GM12892 (cell line): Measurements from ENCODE around the gene ANG.

Source experiments
- POLR2A ChIP-seq: IDR thresholded peaks from 2 replicates; pipeline ENCODE4 v1.6.1; 2011; ENCODE audit warnings: low read depth, low read length, control low read depth
- POLR2AphosphoS5 ChIP-seq: IDR thresholded peaks from 2 replicates; pipeline ENCODE4 v1.6.1; 2011; ENCODE audit warnings: low read depth, low read length, control low read depth

DNA sequence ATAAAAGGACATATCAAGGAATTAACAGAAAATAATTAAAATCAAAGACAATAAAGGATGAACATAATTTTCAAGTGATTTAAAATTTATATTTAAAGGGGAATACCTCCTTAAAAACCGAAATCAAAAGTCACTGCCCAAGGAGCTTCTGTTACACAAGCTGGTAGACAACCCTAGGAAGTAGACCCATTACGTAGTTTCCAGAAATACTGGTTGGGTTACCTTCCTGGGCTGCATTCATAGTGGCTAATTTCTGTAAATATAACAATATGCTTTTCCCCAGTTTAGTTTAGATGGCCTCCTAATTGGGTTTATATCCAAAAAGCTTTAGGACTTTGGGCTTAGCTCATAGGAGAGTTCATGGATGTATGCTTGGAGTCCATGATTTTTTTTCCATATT, 55.0 kb downstream of the ANG start:
- TF ChIP-seq POLR2A, result no peak
- TF ChIP-seq POLR2AphosphoS5, result no peak
